Keratinocyte (primary cell): ENCODE data around the gene SIK3.

Experiments
- EZH2 ChIP-seq: IDR thresholded peaks from one replicate; pipeline ENCODE4 v1.6.1; 2012; ENCODE audit warnings: inconsistent platforms, mild to moderate bottlenecking, low read length, moderate library complexity
- TF ChIP-seq, protein P1 (sequence below), 3 experiments: IDR thresholded peaks in 1 of 3; conservative IDR thresholded peaks in 1 of 3; optimal IDR thresholded peaks in 1 of 3; 2 replicates in 2 of 3; 3 replicates in 1 of 3; pipeline versions ENCODE3 to v1.5.1; 2011; ENCODE audit warnings: low read length in 3 of 3, mild to moderate bottlenecking in 3 of 3, moderate library complexity in 2 of 3, control low read depth in 1 of 3, inconsistent platforms in 1 of 3; ENCODE audit not compliant: insufficient read depth in 2 of 3; ENCODE audit errors: extremely low read depth in 1 of 3

DNA sequence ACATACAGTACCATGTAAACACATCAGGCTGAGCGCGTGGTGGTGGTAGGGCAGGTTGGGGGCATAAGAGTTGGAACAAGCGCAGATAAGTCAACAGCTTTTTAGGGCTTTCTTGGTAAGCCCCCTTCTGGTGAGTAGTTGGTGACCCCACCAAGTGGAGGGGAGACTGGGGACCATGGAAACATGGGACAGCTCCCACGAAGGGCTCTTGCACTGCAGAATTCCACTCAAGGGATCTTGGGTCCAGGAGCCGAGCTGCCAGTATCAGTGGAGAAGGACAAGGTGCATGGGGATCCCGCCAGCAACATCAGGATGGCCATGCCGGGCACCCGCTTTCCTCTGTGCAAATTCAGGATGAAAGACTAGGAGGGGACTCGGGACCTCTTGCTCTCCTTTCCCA is 254.6 kb downstream of the SIK3 start:
- TF ChIP-seq, protein P1, sequence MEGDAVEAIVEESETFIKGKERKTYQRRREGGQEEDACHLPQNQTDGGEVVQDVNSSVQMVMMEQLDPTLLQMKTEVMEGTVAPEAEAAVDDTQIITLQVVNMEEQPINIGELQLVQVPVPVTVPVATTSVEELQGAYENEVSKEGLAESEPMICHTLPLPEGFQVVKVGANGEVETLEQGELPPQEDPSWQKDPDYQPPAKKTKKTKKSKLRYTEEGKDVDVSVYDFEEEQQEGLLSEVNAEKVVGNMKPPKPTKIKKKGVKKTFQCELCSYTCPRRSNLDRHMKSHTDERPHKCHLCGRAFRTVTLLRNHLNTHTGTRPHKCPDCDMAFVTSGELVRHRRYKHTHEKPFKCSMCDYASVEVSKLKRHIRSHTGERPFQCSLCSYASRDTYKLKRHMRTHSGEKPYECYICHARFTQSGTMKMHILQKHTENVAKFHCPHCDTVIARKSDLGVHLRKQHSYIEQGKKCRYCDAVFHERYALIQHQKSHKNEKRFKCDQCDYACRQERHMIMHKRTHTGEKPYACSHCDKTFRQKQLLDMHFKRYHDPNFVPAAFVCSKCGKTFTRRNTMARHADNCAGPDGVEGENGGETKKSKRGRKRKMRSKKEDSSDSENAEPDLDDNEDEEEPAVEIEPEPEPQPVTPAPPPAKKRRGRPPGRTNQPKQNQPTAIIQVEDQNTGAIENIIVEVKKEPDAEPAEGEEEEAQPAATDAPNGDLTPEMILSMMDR (optimal IDR thresholded peaks at IDR 0.05 in 1 of 3, IDR thresholded peaks at IDR 0.05 in 1 of 3, conservative IDR thresholded peaks at IDR 0.05 in 1 of 3; ENCODE audit: extremely low read depth in 1 of 3, insufficient read depth in 2 of 3, low read length in 3 of 3): no peak
- no peak for TF ChIP-seq EZH2
